Adrenal gland (tissue), 5 donors: ENCODE data around the gene AMN.

Experiments
- CTCF ChIP-seq, 6 experiments: fragments of 450-650 bp in 4 of 6; fragments of 200-600 bp in 2 of 6; sonication (generic) in 1 of 6; IDR thresholded peaks; 1 replicate in 5 of 6; 2 replicates in 1 of 6; pipeline versions ENCODE4 v1.5.1 to v1.8.0; 2016 to 2021; ENCODE audit warnings: antibody characterized with exemption in 6 of 6, mild to moderate bottlenecking in 2 of 6, moderate library complexity in 1 of 6
- POLR2A ChIP-seq, 2 donors: fragments of 450-650 bp; IDR thresholded peaks; one replicate each; pipeline ENCODE4 v1.6.1; 2017; ENCODE audit warnings: antibody characterized with exemption in 2 of 2, mild to moderate bottlenecking in 2 of 2, moderate library complexity in 1 of 2
- donor health status: DM: no; HTN: no; CAD: no.

- TF ChIP-seq CTCF (IDR thresholded peaks at IDR 0.05) (no peak), POLR2A (IDR thresholded peaks at IDR 0.05) (no peak)
These were observed 1.5 kb downstream of the AMN start for GRCh38 chr14:102923925-102924486.
